Neural crest cell (in vitro differentiated cells): Measurements from ENCODE around the gene GPD1L. TPM values are rescaled to one million over a fixed set of nuclear protein-coding genes. Genes with fewer than 3 reads are reported as not detected.
"Not testable (repeated sequence)": the region's sequence is repeated elsewhere in the genome, so short reads cannot be mapped to it uniquely, and the experiment has no call there.

Experiments used
- DNase-seq: peaks from one replicate; pipeline ENCODE4 v3.0.0; 2021; ENCODE audit warnings: low read depth, mixed read lengths, low spot score
- H3K27ac Mint-ChIP-seq: one replicate; pipeline ENCODE4 v1.8.0; 2021; ENCODE audit warnings: mild to moderate bottlenecking, mixed read lengths; ENCODE audit not compliant: unreplicated experiment
- H3K27me3 Mint-ChIP-seq: 2 replicates; pipeline ENCODE4 v1.8.0; 2021; ENCODE audit warnings: low read depth, mild to moderate bottlenecking, mixed read lengths
- H3K36me3 Mint-ChIP-seq: 2 replicates; pipeline ENCODE4 v1.8.0; 2021; ENCODE audit warnings: low read depth, mild to moderate bottlenecking, mixed read lengths
- H3K4me1 Mint-ChIP-seq: 2 replicates; pipeline ENCODE4 v1.8.0; 2021; ENCODE audit warnings: mixed read lengths
- H3K4me3 Mint-ChIP-seq: one replicate; pipeline ENCODE4 v1.8.0; 2021; ENCODE audit warnings: mild to moderate bottlenecking, mixed read lengths
- H3K9me3 Mint-ChIP-seq: 2 replicates; pipeline ENCODE4 v1.8.0; 2021; ENCODE audit warnings: mixed read lengths
- total RNA-seq: library from RNA; stranded (reverse); gene quantifications from 2 replicates; pipeline ENCODE4 v1.2.1, GENCODE V29; 2021
- TF ChIP-seq, protein P1 (sequence below): fragments of 200-600 bp; sonication (generic); conservative IDR thresholded peaks from 2 replicates; pipeline ENCODE4 v1.5.0; 2021; ENCODE audit warnings: antibody characterized with exemption, mild to moderate bottlenecking

The GPD1L gene
- total RNA-seq, 1 donor from 2014 or later: 7.7 TPM

DNA sequence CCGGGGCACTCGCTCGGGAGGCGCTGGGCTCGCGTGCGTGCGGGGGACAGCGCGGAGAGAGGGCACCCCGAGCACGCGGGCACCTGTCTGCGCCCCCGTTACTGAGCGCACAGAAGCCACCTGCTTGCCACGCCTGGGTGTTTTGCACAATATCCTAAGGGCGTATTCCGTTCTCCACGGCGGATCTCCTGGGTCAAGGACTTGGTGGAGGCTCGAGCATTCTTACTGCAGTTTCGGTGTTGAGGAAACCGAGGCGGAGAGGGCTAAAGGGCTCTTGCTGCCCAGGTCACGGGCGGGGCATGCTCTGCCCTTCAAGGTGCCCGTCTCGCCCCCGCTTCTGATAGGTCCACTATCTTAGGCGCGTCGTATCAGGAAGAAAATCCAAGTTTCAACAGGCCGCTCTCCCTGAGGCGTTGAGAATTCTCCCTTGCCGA, 526 bp downstream of the GPD1L start:
- Mint-ChIP-seq H3K9me3 (peaks cover 8% of the 10 kb centered on the region), H3K4me1 (peaks cover 13% of the 10 kb centered on the region), H3K4me3 (peak overlapping the region; percentile 91), H3K27me3 (peaks cover 24% of the 10 kb centered on the region), H3K27ac (no peak overlapping the region), H3K36me3 (peaks cover 8% of the 10 kb centered on the region)
- no peak for DNase-seq
- TF ChIP-seq, protein P1, sequence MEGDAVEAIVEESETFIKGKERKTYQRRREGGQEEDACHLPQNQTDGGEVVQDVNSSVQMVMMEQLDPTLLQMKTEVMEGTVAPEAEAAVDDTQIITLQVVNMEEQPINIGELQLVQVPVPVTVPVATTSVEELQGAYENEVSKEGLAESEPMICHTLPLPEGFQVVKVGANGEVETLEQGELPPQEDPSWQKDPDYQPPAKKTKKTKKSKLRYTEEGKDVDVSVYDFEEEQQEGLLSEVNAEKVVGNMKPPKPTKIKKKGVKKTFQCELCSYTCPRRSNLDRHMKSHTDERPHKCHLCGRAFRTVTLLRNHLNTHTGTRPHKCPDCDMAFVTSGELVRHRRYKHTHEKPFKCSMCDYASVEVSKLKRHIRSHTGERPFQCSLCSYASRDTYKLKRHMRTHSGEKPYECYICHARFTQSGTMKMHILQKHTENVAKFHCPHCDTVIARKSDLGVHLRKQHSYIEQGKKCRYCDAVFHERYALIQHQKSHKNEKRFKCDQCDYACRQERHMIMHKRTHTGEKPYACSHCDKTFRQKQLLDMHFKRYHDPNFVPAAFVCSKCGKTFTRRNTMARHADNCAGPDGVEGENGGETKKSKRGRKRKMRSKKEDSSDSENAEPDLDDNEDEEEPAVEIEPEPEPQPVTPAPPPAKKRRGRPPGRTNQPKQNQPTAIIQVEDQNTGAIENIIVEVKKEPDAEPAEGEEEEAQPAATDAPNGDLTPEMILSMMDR: no peak

DNA sequence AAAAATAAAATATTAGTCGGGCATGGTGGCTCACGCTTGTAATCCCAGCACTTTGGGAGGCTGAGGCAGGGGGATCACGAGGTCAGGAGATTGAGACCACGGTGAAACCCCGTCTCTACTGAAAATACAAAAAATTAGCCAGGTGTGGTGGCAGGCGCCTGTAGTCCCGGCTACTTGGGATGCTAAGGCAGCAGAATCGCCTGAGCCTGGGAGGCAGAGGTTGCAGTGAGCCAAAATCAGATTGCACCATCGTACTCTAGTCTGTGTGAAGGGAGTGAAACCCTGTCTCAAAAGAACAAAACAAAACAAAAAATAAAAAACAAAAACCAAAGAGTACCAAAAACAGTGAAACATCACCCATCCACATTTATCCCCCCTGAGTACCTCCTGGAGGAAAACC, 1.8 kb downstream of the GPD1L start:
- H3K36me3 Mint-ChIP-seq, DNase-seq, H3K27ac Mint-ChIP-seq, H3K9me3 Mint-ChIP-seq: not testable (repeated sequence)
- peaks cover 13% of the 10 kb centered on the region for H3K4me1 Mint-ChIP-seq
- H3K4me3 Mint-ChIP-seq: peak overlapping the region; percentile 62
- H3K27me3 Mint-ChIP-seq: peaks cover 24% of the 10 kb centered on the region

DNA sequence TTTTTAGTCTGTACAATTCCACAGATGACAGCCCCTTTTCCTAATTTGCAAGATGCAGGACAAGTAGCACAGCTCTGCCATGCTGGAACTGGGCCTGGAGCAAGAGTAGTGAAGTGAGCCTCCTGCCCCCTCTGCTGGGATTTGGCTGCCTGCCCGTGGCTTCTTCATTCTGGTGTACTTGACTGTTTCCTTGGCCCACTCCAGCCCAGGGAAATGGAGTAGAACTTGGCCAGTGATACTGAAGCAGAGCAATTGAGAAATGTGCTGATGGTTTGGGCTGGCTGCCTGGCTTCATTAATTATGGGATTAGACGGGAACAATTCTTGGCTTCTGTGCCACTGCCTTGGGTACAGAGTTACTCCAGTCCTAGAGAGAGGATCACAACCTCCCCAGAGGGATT, 2.8 kb downstream of the GPD1L start:
- DNase-seq: no peak
- H3K27me3 Mint-ChIP-seq: peaks cover 24% of the 10 kb centered on the region
- H3K27ac Mint-ChIP-seq: no peak overlapping the region
- peaks cover 13% of the 10 kb centered on the region for H3K4me1 Mint-ChIP-seq
- H3K4me3 Mint-ChIP-seq: no peak overlapping the region
- TF ChIP-seq, protein P1: no peak
- peaks cover 3% of the 10 kb centered on the region for H3K36me3 Mint-ChIP-seq
- H3K9me3 Mint-ChIP-seq: peaks cover 4% of the 10 kb centered on the region

DNA sequence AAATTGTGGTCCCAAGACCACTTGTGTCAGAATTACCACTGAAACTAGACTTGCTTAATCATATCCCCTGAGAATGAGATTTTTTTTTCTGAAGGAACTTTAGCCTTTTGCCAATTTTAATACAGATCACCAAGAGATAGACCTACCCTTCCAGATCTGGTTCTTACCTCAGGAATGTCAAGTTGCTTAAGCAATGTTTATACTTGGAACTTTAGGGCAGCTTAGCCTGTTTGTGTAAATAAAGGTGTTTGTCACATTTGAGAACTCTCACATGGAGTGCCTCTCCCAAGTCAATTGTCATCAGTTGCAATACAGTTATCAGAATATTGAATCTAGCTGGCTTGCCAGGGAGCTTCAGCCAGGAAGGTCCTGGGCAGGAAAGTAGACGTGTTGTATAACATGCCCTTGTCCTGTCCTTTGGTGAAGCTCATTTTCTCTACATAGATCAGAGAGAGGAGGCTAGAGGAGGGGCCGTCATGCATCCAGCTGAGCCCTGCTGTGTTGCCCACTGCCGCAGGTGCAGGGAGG, 3.9 kb downstream of the GPD1L start:
- H3K9me3 Mint-ChIP-seq: peaks cover 9% of the 10 kb centered on the region
- H3K27me3 Mint-ChIP-seq: peaks cover 24% of the 10 kb centered on the region
- no peak overlapping the region for H3K27ac Mint-ChIP-seq
- peaks cover 13% of the 10 kb centered on the region for H3K4me1 Mint-ChIP-seq
- no peak for DNase-seq
- no peaks in the 10 kb centered on the region for H3K36me3 Mint-ChIP-seq
- TF ChIP-seq, protein P1: no peak
- peak overlapping the region; percentile 3 for H3K4me3 Mint-ChIP-seq

DNA sequence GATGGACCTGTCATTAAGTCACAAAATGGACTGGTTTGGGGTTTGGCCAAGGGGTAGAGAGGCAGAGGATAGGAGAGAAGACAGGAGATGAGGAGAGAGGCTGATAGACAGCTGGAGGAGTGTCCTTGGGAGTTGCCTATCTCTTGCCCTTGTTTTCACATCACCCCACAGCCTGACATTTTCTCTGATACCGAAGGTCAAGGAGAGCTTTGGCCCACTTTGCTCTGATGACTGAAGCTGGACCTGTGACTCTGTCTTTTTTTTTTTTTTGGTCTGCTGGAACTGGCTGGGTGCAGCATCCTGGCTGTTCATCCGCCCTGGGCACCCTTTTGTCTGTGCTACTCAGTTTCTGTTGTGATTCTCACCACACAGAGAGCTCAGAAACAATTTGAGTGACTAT, 5.1 kb downstream of the GPD1L start:
- H3K4me3 Mint-ChIP-seq: no peak overlapping the region
- DNase-seq: no peak
- H3K4me1 Mint-ChIP-seq: peaks cover 9% of the 10 kb centered on the region
- peaks cover 12% of the 10 kb centered on the region for H3K9me3 Mint-ChIP-seq
- peaks cover 22% of the 10 kb centered on the region for H3K27me3 Mint-ChIP-seq
- no peak overlapping the region for H3K27ac Mint-ChIP-seq
- TF ChIP-seq, protein P1: no peak
- H3K36me3 Mint-ChIP-seq: no peaks in the 10 kb centered on the region

DNA sequence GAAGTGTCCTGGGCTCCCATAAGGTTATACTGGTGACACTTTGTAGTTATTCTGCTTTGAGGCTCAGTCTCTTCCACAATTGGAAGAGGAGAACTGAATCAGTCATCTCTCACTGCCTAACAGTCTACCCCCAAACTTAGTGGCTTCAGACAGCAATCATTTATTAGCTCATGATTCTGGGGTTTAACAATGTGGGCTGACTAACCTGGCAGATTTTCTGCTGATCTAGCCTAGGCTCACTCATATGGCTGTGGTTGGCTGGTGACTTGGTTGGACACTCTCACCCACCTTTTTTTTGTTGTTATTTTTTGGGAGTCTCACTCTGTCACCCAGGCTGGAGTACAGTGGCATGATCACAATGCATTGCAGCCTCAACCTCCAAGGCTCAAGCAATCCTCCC, 7.1 kb downstream of the GPD1L start:
- H3K9me3 Mint-ChIP-seq: peaks cover 12% of the 10 kb centered on the region
- no peaks in the 10 kb centered on the region for H3K4me1 Mint-ChIP-seq
- H3K27ac Mint-ChIP-seq: no peak overlapping the region
- DNase-seq: no peak
- TF ChIP-seq, protein P1: no peak
- H3K27me3 Mint-ChIP-seq: peaks cover 6% of the 10 kb centered on the region
- no peaks in the 10 kb centered on the region for H3K36me3 Mint-ChIP-seq
- H3K4me3 Mint-ChIP-seq: no peak overlapping the region
